Type B pancreatic cell (in vitro differentiated cells): ENCODE data around the gene NELFE. TPM values are rescaled to one million over a fixed set of nuclear protein-coding genes. Genes with fewer than 3 reads are reported as not detected.

Source experiments
- DNase-seq: peaks from one replicate; pipeline ENCODE4 v3.0.0; 2021; ENCODE audit warnings: mixed read lengths; ENCODE audit not compliant: unreplicated experiment; ENCODE audit errors: extremely low spot score
- H3K27ac Mint-ChIP-seq: 2 replicates; pipeline ENCODE4 v1.8.0; 2021; ENCODE audit warnings: mild to moderate bottlenecking, mixed read lengths
- H3K27me3 Mint-ChIP-seq: 2 replicates; pipeline ENCODE4 v1.8.0; 2021; ENCODE audit warnings: mixed read lengths
- H3K36me3 Mint-ChIP-seq: 2 replicates; pipeline ENCODE4 v1.8.0; 2021; ENCODE audit warnings: mixed read lengths
- H3K4me1 Mint-ChIP-seq: one replicate; pipeline ENCODE4 v1.8.0; 2021; ENCODE audit warnings: mixed read lengths; ENCODE audit not compliant: unreplicated experiment
- H3K4me3 Mint-ChIP-seq: 2 replicates; pipeline ENCODE4 v1.8.0; 2021; ENCODE audit warnings: mild to moderate bottlenecking, mixed read lengths
- H3K9me3 Mint-ChIP-seq: 2 replicates; pipeline ENCODE4 v1.8.0; 2021; ENCODE audit warnings: mixed read lengths
- total RNA-seq: library from RNA; stranded (reverse); gene quantifications from 2 replicates; pipeline ENCODE4 v1.2.1, GENCODE V29; 2021; ENCODE audit warnings: low replicate concordance
- TF ChIP-seq, protein P1 (sequence below): fragments of 200-600 bp; sonication (generic); conservative IDR thresholded peaks from 2 replicates; pipeline ENCODE4 v1.5.0; 2021; ENCODE audit warnings: antibody characterized with exemption, mild to moderate bottlenecking

NELFE gene
- total RNA-seq, 1 donor from 2014 or later = 73.0 TPM

DNA sequence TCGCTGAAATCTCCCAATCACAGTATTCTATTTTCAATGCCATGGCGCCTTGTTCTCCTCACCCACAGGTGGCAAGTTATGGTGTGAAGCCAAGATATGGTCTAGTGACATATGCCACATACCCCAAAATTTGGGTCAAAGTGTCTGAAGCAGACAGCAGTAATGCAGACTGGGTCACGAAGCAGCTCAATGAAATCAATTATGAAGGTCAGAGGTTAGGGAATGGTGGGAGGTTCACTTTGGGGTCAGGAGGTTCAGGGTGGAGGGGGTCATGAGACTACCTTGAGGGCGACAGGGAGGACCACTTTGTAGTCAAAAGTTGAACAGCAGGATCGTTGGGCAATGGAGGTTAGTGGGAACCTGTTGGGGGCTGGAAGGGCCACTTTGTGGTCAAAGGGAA lies 10.5 kb downstream of the NELFE start:
- Mint-ChIP-seq H3K4me1 (peaks cover 5% of the 10 kb centered on the region), H3K27me3 (peaks cover 18% of the 10 kb centered on the region), H3K9me3 (no peaks in the 10 kb centered on the region), H3K36me3 (peaks cover 6% of the 10 kb centered on the region), H3K4me3 (no peak overlapping the region), H3K27ac (no peak overlapping the region)
- DNase-seq = no peak
- TF ChIP-seq, protein P1, sequence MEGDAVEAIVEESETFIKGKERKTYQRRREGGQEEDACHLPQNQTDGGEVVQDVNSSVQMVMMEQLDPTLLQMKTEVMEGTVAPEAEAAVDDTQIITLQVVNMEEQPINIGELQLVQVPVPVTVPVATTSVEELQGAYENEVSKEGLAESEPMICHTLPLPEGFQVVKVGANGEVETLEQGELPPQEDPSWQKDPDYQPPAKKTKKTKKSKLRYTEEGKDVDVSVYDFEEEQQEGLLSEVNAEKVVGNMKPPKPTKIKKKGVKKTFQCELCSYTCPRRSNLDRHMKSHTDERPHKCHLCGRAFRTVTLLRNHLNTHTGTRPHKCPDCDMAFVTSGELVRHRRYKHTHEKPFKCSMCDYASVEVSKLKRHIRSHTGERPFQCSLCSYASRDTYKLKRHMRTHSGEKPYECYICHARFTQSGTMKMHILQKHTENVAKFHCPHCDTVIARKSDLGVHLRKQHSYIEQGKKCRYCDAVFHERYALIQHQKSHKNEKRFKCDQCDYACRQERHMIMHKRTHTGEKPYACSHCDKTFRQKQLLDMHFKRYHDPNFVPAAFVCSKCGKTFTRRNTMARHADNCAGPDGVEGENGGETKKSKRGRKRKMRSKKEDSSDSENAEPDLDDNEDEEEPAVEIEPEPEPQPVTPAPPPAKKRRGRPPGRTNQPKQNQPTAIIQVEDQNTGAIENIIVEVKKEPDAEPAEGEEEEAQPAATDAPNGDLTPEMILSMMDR = no peak

DNA sequence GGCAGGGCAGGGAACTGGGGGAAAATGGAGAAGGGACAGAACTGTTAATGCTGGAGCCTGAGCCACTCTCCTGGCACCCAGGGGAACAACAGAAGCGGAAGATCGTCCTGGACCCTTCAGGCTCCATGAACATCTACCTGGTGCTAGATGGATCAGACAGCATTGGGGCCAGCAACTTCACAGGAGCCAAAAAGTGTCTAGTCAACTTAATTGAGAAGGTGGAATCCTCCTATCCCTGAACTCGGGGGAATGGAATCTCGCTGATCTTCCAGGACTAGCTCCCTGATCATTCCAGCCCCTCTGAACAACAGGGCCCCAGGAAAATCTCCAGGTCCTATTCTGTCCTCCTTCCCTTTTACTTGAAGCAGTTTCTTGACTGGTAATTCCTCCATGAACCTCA lies 10.9 kb downstream of the NELFE start:
- no peaks in the 10 kb centered on the region for H3K9me3 Mint-ChIP-seq
- peak overlapping the region; percentile 14 for H3K27ac Mint-ChIP-seq
- H3K36me3 Mint-ChIP-seq = peaks cover 4% of the 10 kb centered on the region
- no peak for DNase-seq
- no peak overlapping the region for H3K4me3 Mint-ChIP-seq
- TF ChIP-seq, protein P1 = no peak
- peaks cover 18% of the 10 kb centered on the region for H3K27me3 Mint-ChIP-seq
- peaks cover 5% of the 10 kb centered on the region for H3K4me1 Mint-ChIP-seq

- DNase-seq = no peak
- H3K36me3 Mint-ChIP-seq = peaks cover 4% of the 10 kb centered on the region
- H3K27me3 Mint-ChIP-seq = peaks cover 24% of the 10 kb centered on the region
- no peaks in the 10 kb centered on the region for H3K9me3 Mint-ChIP-seq
- peaks cover 5% of the 10 kb centered on the region for H3K4me1 Mint-ChIP-seq
- H3K27ac Mint-ChIP-seq = peak overlapping the region; percentile 14
- no peak overlapping the region for H3K4me3 Mint-ChIP-seq
- TF ChIP-seq, protein P1 = no peak
Measured at GRCh38 chr6:31947070-31947675, 11.6 kb downstream of the NELFE start.

- no peak overlapping the region for H3K27ac Mint-ChIP-seq
- H3K36me3 Mint-ChIP-seq = peaks cover 4% of the 10 kb centered on the region
Measured at GRCh38 chr6:31946370-31946885, 12.3 kb downstream of the NELFE start.

GRCh38 chr6:31945507-31946369 lies 13.0 kb downstream of the NELFE start, which contains the start of gene CFB:
Gene CFB (plus strand): TSS chr6:31946095. CDS start chr6:31946222, 127 bp downstream.
- no peak for DNase-seq
- H3K9me3 Mint-ChIP-seq = no peaks in the 10 kb centered on the region
- H3K4me1 Mint-ChIP-seq = peaks cover 6% of the 10 kb centered on the region
- no peak within 1 kb of the TSS for H3K4me3 Mint-ChIP-seq
- TF ChIP-seq, protein P1 = no peak
- peaks cover under 1% of the 10 kb centered on the region for H3K36me3 Mint-ChIP-seq
- H3K27me3 Mint-ChIP-seq = peaks cover 26% of the 10 kb centered on the region
- peak within 1 kb of the TSS; percentile 81 for H3K27ac Mint-ChIP-seq

More at GRCh38 chr6:31946370-31946885, 12.3 kb downstream of the NELFE start:
- Mint-ChIP-seq H3K27me3 (peaks cover 26% of the 10 kb centered on the region), H3K4me3 (no peak overlapping the region), H3K4me1 (peaks cover 5% of the 10 kb centered on the region), H3K9me3 (no peaks in the 10 kb centered on the region)
- TF ChIP-seq, protein P1 = no peak
- no peak for DNase-seq
